GM19193 (cell line): ENCODE results near the gene MEG3.

Experiments used
- POLR2A ChIP-seq: IDR thresholded peaks from 4 replicates; pipeline ENCODE4 v1.6.1; 2011; ENCODE audit not compliant: insufficient read depth, insufficient read length; ENCODE audit errors: extremely low read depth

The MEG3 gene

GRCh38 chr14:100841066-100841760 lies 15.3 kb downstream of the MEG3 start:
- TF ChIP-seq POLR2A = no peak

- TF ChIP-seq POLR2A = no peak
Measured at GRCh38 chr14:100841761-100842403, 16.0 kb downstream of the MEG3 start.

GRCh38 chr14:100842799-100843198 lies 16.9 kb downstream of the MEG3 start:
- TF ChIP-seq POLR2A = no peak

- no peak for TF ChIP-seq POLR2A
Measured at GRCh38 chr14:100844082-100844408, 18.1 kb downstream of the MEG3 start.

GRCh38 chr14:100844421-100844820 lies 18.5 kb downstream of the MEG3 start:
- TF ChIP-seq POLR2A = no peak

GRCh38 chr14:100844846-100845245 lies 18.9 kb downstream of the MEG3 start:
- no peak for TF ChIP-seq POLR2A

- TF ChIP-seq POLR2A = no peak
Measured at GRCh38 chr14:100845341-100845740, 19.4 kb downstream of the MEG3 start.

GRCh38 chr14:100846309-100846859 lies 20.5 kb downstream of the MEG3 start:
- no peak for TF ChIP-seq POLR2A

GRCh38 chr14:100849115-100849781 lies 23.3 kb downstream of the MEG3 start:
- no peak for TF ChIP-seq POLR2A

- TF ChIP-seq POLR2A = no peak
Measured at GRCh38 chr14:100850841-100851585, 25.1 kb downstream of the MEG3 start.

GRCh38 chr14:100851586-100851916 lies 25.6 kb downstream of the MEG3 start:
- TF ChIP-seq POLR2A = no peak

GRCh38 chr14:100851946-100852620 lies 26.2 kb downstream of the MEG3 start:
- TF ChIP-seq POLR2A = no peak

- no peak for TF ChIP-seq POLR2A
Measured at GRCh38 chr14:100854435-100854834, 28.5 kb downstream of the MEG3 start.

- no peak for TF ChIP-seq POLR2A
Measured at GRCh38 chr14:100855256-100855930, 29.5 kb downstream of the MEG3 start.
